Ishikawa (cell line): ENCODE data around the gene UTP11.

ENCODE experiments used
- CEBPB ChIP-seq: IDR thresholded peaks from 2 replicates; pipeline ENCODE4 v1.6.1; 2012
- EP300 ChIP-seq: IDR thresholded peaks from 2 replicates; pipeline ENCODE4 v1.6.1; 2012; ENCODE audit warnings: borderline replicate concordance
- MAX ChIP-seq: IDR thresholded peaks from 2 replicates; pipeline ENCODE4 v1.6.1; 2012
- RAD21 ChIP-seq: IDR thresholded peaks from 2 replicates; pipeline ENCODE4 v1.6.1; 2012; ENCODE audit warnings: low read depth
- REST ChIP-seq: IDR thresholded peaks from 2 replicates; pipeline ENCODE4 v1.6.1; 2012; ENCODE audit warnings: low read depth, mild to moderate bottlenecking
- TCF12 ChIP-seq: IDR thresholded peaks from 2 replicates; pipeline ENCODE4 v1.6.1; 2012; ENCODE audit warnings: low read depth

GRCh38 chr1:38020396-38020795 lies 7.9 kb downstream of the UTP11 start:
- TF ChIP-seq TCF12 (no peak), CEBPB (no peak), EP300 (no peak), REST (no peak), RAD21 (no peak), MAX (no peak)
